ENCODE data around the gene P2RX4. TPM values are rescaled to one million over a fixed set of nuclear protein-coding genes. Genes with fewer than 3 reads are reported as not detected.
A peak's percentile ranks its signal among the peaks of the same experiment; 100 is the strongest.

The P2RX4 gene
- total and polyA plus RNA-seq, 2 donors = 14.4 to 15.2 TPM

GRCh38 chr12:121214855-121215745 lies 5.2 kb downstream of the P2RX4 start:
- Histone ChIP-seq H3K9me3 (ENCODE audit: control insufficient read depth in 2 of 2, insufficient read depth in 1 of 2, low read length in 1 of 2) (no peaks in the 10 kb centered on the region), H3K4me1 (ENCODE audit: control insufficient read depth in 2 of 2, insufficient read depth in 2 of 2, low read length in 2 of 2) (peaks cover 3 to 11% of the 10 kb centered on the region in 2 donors), H3K27ac (ENCODE audit: low read depth in 1 of 2, low read length in 1 of 2) (no peak overlapping the region), H3K36me3 (ENCODE audit: control insufficient read depth in 2 of 2, insufficient read depth in 2 of 2, low read length in 1 of 2) (peaks cover 0 to 25% of the 10 kb centered on the region in 2 donors), H3K27me3 (ENCODE audit: control insufficient read depth in 2 of 2, insufficient read depth in 1 of 2, low read length in 1 of 2) (no peaks in the 10 kb centered on the region), H3K4me3 (ENCODE audit: low read length in 2 of 2) (no peak overlapping the region)
- DNase-seq (ENCODE audit: low read depth in 6 of 9, low spot score in 9 of 9) = no peak
- 90% methylated on average over 14 of the region's 14 CpGs for WGBS

GRCh38 chr12:121216102-121216501 lies 6.2 kb downstream of the P2RX4 start:
- no peaks in the 10 kb centered on the region for H3K9me3 ChIP-seq (ENCODE audit: control insufficient read depth in 2 of 2, insufficient read depth in 1 of 2, low read length in 1 of 2)
- peaks cover 0 to 3% of the 10 kb centered on the region in 2 donors for H3K4me1 ChIP-seq (ENCODE audit: control insufficient read depth in 2 of 2, insufficient read depth in 2 of 2, low read length in 2 of 2)
- peaks cover 0 to 25% of the 10 kb centered on the region in 2 donors for H3K36me3 ChIP-seq (ENCODE audit: control insufficient read depth in 2 of 2, insufficient read depth in 2 of 2, low read length in 1 of 2)
- H3K27ac ChIP-seq (ENCODE audit: low read depth in 1 of 2, low read length in 1 of 2) = no peak overlapping the region
- H3K4me3 ChIP-seq (ENCODE audit: low read length in 2 of 2) = no peak overlapping the region
- no peak for DNase-seq (ENCODE audit: low read depth in 6 of 9, low spot score in 9 of 9)
- no peaks in the 10 kb centered on the region for H3K27me3 ChIP-seq (ENCODE audit: control insufficient read depth in 2 of 2, insufficient read depth in 1 of 2, low read length in 1 of 2)
- 98% methylated on average over 4 of the region's 4 CpGs for WGBS

- DNase-seq (ENCODE audit: low read depth in 6 of 9, low spot score in 9 of 9) = no peak
- 95% methylated on average over 8 of the region's 8 CpGs for WGBS
- Histone ChIP-seq H3K27me3 (ENCODE audit: control insufficient read depth in 2 of 2, insufficient read depth in 1 of 2, low read length in 1 of 2) (no peaks in the 10 kb centered on the region), H3K9me3 (ENCODE audit: control insufficient read depth in 2 of 2, insufficient read depth in 1 of 2, low read length in 1 of 2) (no peaks in the 10 kb centered on the region), H3K36me3 (ENCODE audit: control insufficient read depth in 2 of 2, insufficient read depth in 2 of 2, low read length in 1 of 2) (peaks cover 2 to 27% of the 10 kb centered on the region in 2 donors), H3K4me3 (ENCODE audit: low read length in 2 of 2) (no peak overlapping the region), H3K4me1 (ENCODE audit: control insufficient read depth in 2 of 2, insufficient read depth in 2 of 2, low read length in 2 of 2) (no peaks in the 10 kb centered on the region), H3K27ac (ENCODE audit: low read depth in 1 of 2, low read length in 1 of 2) (no peak overlapping the region)
Measured at GRCh38 chr12:121217063-121217462, 7.1 kb downstream of the P2RX4 start.

GRCh38 chr12:121217761-121218160 lies 7.8 kb downstream of the P2RX4 start:
- 97% methylated on average over 5 of the region's 5 CpGs for WGBS
- H3K9me3 ChIP-seq (ENCODE audit: control insufficient read depth in 2 of 2, insufficient read depth in 1 of 2, low read length in 1 of 2) = peaks cover 0 to 1% of the 10 kb centered on the region in 2 donors
- H3K4me3 ChIP-seq (ENCODE audit: low read length in 2 of 2) = no peak overlapping the region
- H3K4me1 ChIP-seq (ENCODE audit: control insufficient read depth in 2 of 2, insufficient read depth in 2 of 2, low read length in 2 of 2) = peaks cover 0 to 3% of the 10 kb centered on the region in 2 donors
- no peak overlapping the region for H3K27ac ChIP-seq (ENCODE audit: low read depth in 1 of 2, low read length in 1 of 2)
- DNase-seq (ENCODE audit: low read depth in 6 of 9, low spot score in 9 of 9) = no peak
- no peaks in the 10 kb centered on the region for H3K27me3 ChIP-seq (ENCODE audit: control insufficient read depth in 2 of 2, insufficient read depth in 1 of 2, low read length in 1 of 2)
- peaks cover 3 to 27% of the 10 kb centered on the region in 2 donors for H3K36me3 ChIP-seq (ENCODE audit: control insufficient read depth in 2 of 2, insufficient read depth in 2 of 2, low read length in 1 of 2)

GRCh38 chr12:121218588-121219352 lies 8.8 kb downstream of the P2RX4 start:
- no peaks in the 10 kb centered on the region for H3K27me3 ChIP-seq (ENCODE audit: control insufficient read depth in 2 of 2, insufficient read depth in 1 of 2, low read length in 1 of 2)
- H3K4me3 ChIP-seq (ENCODE audit: low read length in 2 of 2) = no peak overlapping the region
- H3K4me1 ChIP-seq (ENCODE audit: control insufficient read depth in 2 of 2, insufficient read depth in 2 of 2, low read length in 2 of 2) = peaks cover 6 to 13% of the 10 kb centered on the region in 2 donors
- peaks cover 3 to 28% of the 10 kb centered on the region in 2 donors for H3K36me3 ChIP-seq (ENCODE audit: control insufficient read depth in 2 of 2, insufficient read depth in 2 of 2, low read length in 1 of 2)
- no peak for DNase-seq (ENCODE audit: low read depth in 6 of 9, low spot score in 9 of 9)
- H3K27ac ChIP-seq (ENCODE audit: low read depth in 1 of 2, low read length in 1 of 2) = no peak overlapping the region
- peaks cover 0 to 2% of the 10 kb centered on the region in 2 donors for H3K9me3 ChIP-seq (ENCODE audit: control insufficient read depth in 2 of 2, insufficient read depth in 1 of 2, low read length in 1 of 2)
- 98% methylated on average over 18 of the region's 18 CpGs for WGBS

GRCh38 chr12:121219353-121219986 lies 9.5 kb downstream of the P2RX4 start:
- no peak for DNase-seq (ENCODE audit: low read depth in 6 of 9, low spot score in 9 of 9)
- Histone ChIP-seq H3K4me1 (ENCODE audit: control insufficient read depth in 2 of 2, insufficient read depth in 2 of 2, low read length in 2 of 2) (peaks cover 11 to 20% of the 10 kb centered on the region in 2 donors), H3K4me3 (ENCODE audit: low read length in 2 of 2) (no peak overlapping the region), H3K36me3 (ENCODE audit: control insufficient read depth in 2 of 2, insufficient read depth in 2 of 2, low read length in 1 of 2) (peaks cover 3 to 28% of the 10 kb centered on the region in 2 donors), H3K9me3 (ENCODE audit: control insufficient read depth in 2 of 2, insufficient read depth in 1 of 2, low read length in 1 of 2) (peaks cover 0 to 2% of the 10 kb centered on the region in 2 donors), H3K27me3 (ENCODE audit: control insufficient read depth in 2 of 2, insufficient read depth in 1 of 2, low read length in 1 of 2) (no peaks in the 10 kb centered on the region), H3K27ac (ENCODE audit: low read depth in 1 of 2, low read length in 1 of 2) (no peak overlapping the region)
- WGBS = over 99% methylated on average over 3 of the region's 3 CpGs

GRCh38 chr12:121222847-121223246 lies 12.9 kb downstream of the P2RX4 start:
- H3K27ac ChIP-seq (ENCODE audit: low read depth in 1 of 2, low read length in 1 of 2) = peak overlapping the region; percentile 49 to 91
- peaks cover 14 to 28% of the 10 kb centered on the region in 2 donors for H3K4me1 ChIP-seq (ENCODE audit: control insufficient read depth in 2 of 2, insufficient read depth in 2 of 2, low read length in 2 of 2)
- H3K9me3 ChIP-seq (ENCODE audit: control insufficient read depth in 2 of 2, insufficient read depth in 1 of 2, low read length in 1 of 2) = peaks cover 0 to 2% of the 10 kb centered on the region in 2 donors
- H3K4me3 ChIP-seq (ENCODE audit: low read length in 2 of 2) = no peak overlapping the region
- no peaks in the 10 kb centered on the region for H3K27me3 ChIP-seq (ENCODE audit: control insufficient read depth in 2 of 2, insufficient read depth in 1 of 2, low read length in 1 of 2)
- WGBS = 90% methylated on average over 10 of the region's 10 CpGs
- peaks cover 3 to 21% of the 10 kb centered on the region in 2 donors for H3K36me3 ChIP-seq (ENCODE audit: control insufficient read depth in 2 of 2, insufficient read depth in 2 of 2, low read length in 1 of 2)
- DNase-seq (ENCODE audit: low read depth in 6 of 9, low spot score in 9 of 9) = peak in 1 of 9 donors; percentile 18

GRCh38 chr12:121223292-121224285 lies 13.7 kb downstream of the P2RX4 start:
- H3K36me3 ChIP-seq (ENCODE audit: control insufficient read depth in 2 of 2, insufficient read depth in 2 of 2, low read length in 1 of 2) = peaks cover 3 to 17% of the 10 kb centered on the region in 2 donors
- 62% methylated on average over 19 of the region's 19 CpGs for WGBS

More at GRCh38 chr12:121223292-121224285, 13.7 kb downstream of the P2RX4 start:
- peak overlapping the region; percentile 88 to 91 for H3K27ac ChIP-seq (ENCODE audit: low read depth in 1 of 2, low read length in 1 of 2)
- H3K4me1 ChIP-seq (ENCODE audit: control insufficient read depth in 2 of 2, insufficient read depth in 2 of 2, low read length in 2 of 2) = peaks cover 14 to 28% of the 10 kb centered on the region in 2 donors
- H3K9me3 ChIP-seq (ENCODE audit: control insufficient read depth in 2 of 2, insufficient read depth in 1 of 2, low read length in 1 of 2) = peaks cover 0 to 2% of the 10 kb centered on the region in 2 donors
- peak in 2 of 9 donors; percentile 71 to 80 for DNase-seq (ENCODE audit: low read depth in 6 of 9, low spot score in 9 of 9)
- H3K27me3 ChIP-seq (ENCODE audit: control insufficient read depth in 2 of 2, insufficient read depth in 1 of 2, low read length in 1 of 2) = no peaks in the 10 kb centered on the region
- H3K4me3 ChIP-seq (ENCODE audit: low read length in 2 of 2) = no peak overlapping the region
